Thyroid gland (tissue), 4 donors: Measurements from ENCODE around the gene IQSEC2.

Experiments
- CTCF ChIP-seq, 6 experiments: fragments of 200-600 bp in 3 of 6; fragments of 450-650 bp in 3 of 6; sonication (generic) in 3 of 6; IDR thresholded peaks; one replicate each; pipeline ENCODE4 v1.5.1; 2016 to 2019; ENCODE audit warnings: antibody characterized with exemption in 6 of 6, mild to moderate bottlenecking in 2 of 6, inconsistent platforms in 1 of 6, moderate library complexity in 1 of 6
- POLR2A ChIP-seq, 2 donors: fragments of 450-650 bp; IDR thresholded peaks; one replicate each; pipeline ENCODE4 v1.6.1; 2017; ENCODE audit warnings: antibody characterized with exemption in 2 of 2, mild to moderate bottlenecking in 2 of 2, moderate library complexity in 1 of 2

GRCh38 chrX:53323196-53323595 lies 41.8 kb upstream of the IQSEC2 start:
- TF ChIP-seq CTCF (IDR thresholded peaks at IDR 0.05) (no peak), POLR2A (IDR thresholded peaks at IDR 0.05) (no peak)
